NCI-H2171 (cell line): ENCODE data around the gene GIMAP5.

Experiments
- DNase-seq: peaks from one replicate; lab custom pipeline; 2025; lab: John Stamatoyannopoulos, UW

The GIMAP5 gene

GRCh38 chr7:150735596-150736358 lies 1.4 kb upstream of the GIMAP5 start:
- DNase-seq = no peak

GRCh38 chr7:150736864-150737263 lies 354 bp upstream of the GIMAP5 start:
- DNase-seq = no peak

- DNase-seq = no peak
Observed at GRCh38 chr7:150738092-150738491, 874 bp downstream of the GIMAP5 start.

GRCh38 chr7:150738591-150739001 lies 1.4 kb downstream of the GIMAP5 start:
- DNase-seq = no peak

- DNase-seq = no peak
Observed at GRCh38 chr7:150739033-150739432, 1.8 kb downstream of the GIMAP5 start.

GRCh38 chr7:150740053-150740452 lies 2.8 kb downstream of the GIMAP5 start:
- DNase-seq = no peak

GRCh38 chr7:150742286-150742968 lies 5.2 kb downstream of the GIMAP5 start:
- no peak for DNase-seq

GRCh38 chr7:150744041-150744656 lies 6.9 kb downstream of the GIMAP5 start:
- DNase-seq = no peak

- no peak for DNase-seq
Observed at GRCh38 chr7:150745086-150745485, 7.9 kb downstream of the GIMAP5 start.

GRCh38 chr7:150745876-150746275 lies 8.7 kb downstream of the GIMAP5 start:
- DNase-seq = no peak

- no peak for DNase-seq
Observed at GRCh38 chr7:150746921-150747320, 9.7 kb downstream of the GIMAP5 start.

GRCh38 chr7:150748376-150748775 lies 11.2 kb downstream of the GIMAP5 start:
- DNase-seq = no peak

GRCh38 chr7:150751702-150752101 lies 14.5 kb downstream of the GIMAP5 start:
- no peak for DNase-seq

GRCh38 chr7:150753239-150753638 lies 16.0 kb downstream of the GIMAP5 start:
- no peak for DNase-seq

- no peak for DNase-seq
Observed at GRCh38 chr7:150753826-150754603, 16.8 kb downstream of the GIMAP5 start.

GRCh38 chr7:150754951-150755350 lies 17.7 kb downstream of the GIMAP5 start:
- no peak for DNase-seq

GRCh38 chr7:150755473-150756099 lies 18.4 kb downstream of the GIMAP5 start:
- DNase-seq = no peak

GRCh38 chr7:150756166-150756565 lies 18.9 kb downstream of the GIMAP5 start:
- no peak for DNase-seq

- no peak for DNase-seq
Observed at GRCh38 chr7:150756858-150757257, 19.6 kb downstream of the GIMAP5 start.

- DNase-seq = no peak
Observed at GRCh38 chr7:150759479-150759878, 22.3 kb downstream of the GIMAP5 start.

GRCh38 chr7:150766334-150766709 lies 29.1 kb downstream of the GIMAP5 start:
- no peak for DNase-seq

- no peak for DNase-seq
Observed at GRCh38 chr7:150769768-150770167, 32.5 kb downstream of the GIMAP5 start.
